ENCODE data around the gene MITF.

The MITF gene

DNA sequence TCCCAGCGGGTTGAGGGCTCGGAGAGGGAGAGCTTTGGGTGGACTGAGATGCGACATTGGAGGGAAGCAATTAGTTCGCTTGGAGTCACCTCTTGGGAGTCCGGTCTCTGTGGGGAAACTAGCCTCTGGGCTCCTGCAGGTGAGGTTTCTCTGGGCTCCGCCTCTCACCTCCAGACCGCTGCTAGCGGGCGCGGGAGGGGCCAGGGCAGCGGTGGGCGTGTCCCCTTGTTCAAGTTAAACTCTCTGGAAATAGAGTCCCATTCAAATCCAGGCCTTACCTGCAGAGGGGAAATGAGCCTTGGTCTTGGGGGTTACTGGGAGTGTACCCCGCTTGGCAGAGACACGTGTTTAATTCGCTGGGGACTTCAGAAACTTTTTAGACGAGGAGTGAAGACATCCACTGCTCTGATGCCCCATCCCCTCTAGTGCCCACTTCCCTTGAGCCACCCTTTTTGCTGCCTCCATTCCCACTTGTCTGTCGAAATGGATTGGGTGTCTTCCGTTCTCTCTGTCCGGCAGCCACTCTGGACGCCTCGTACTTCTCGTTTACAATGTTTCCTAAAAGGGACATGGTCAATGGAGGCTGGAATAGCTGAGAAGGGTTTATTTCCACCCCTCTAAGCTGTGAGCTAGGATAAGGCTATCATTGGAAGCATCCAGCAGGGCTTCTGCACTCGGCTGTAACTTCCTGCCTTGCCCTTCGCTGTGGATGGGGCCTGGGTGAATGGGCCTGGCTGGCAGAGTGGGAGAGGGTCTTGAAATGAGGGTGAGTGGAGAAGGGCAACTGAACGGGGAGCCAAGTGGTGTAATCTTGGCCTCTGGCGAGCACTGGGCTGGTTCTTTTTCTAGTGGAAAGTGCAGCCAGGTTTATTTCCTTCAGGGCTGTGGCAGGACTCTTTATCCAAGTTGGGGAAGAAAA, 1.1 kb downstream of the MITF start:
- H3K4me3 Mint-ChIP-seq, result peak overlapping the region; percentile 7
- H3K27ac Mint-ChIP-seq, result no peak overlapping the region
- no peaks in the 10 kb centered on the region for H3K9me3 Mint-ChIP-seq
- no peaks in the 10 kb centered on the region for H3K36me3 Mint-ChIP-seq (ENCODE audit: low read depth)
- no peak for DNase-seq (ENCODE audit: low spot score)
- peaks cover 5% of the 10 kb centered on the region for H3K4me1 Mint-ChIP-seq (ENCODE audit: low read depth)
- H3K27me3 Mint-ChIP-seq (ENCODE audit: low read depth), result peaks cover 56% of the 10 kb centered on the region

DNA sequence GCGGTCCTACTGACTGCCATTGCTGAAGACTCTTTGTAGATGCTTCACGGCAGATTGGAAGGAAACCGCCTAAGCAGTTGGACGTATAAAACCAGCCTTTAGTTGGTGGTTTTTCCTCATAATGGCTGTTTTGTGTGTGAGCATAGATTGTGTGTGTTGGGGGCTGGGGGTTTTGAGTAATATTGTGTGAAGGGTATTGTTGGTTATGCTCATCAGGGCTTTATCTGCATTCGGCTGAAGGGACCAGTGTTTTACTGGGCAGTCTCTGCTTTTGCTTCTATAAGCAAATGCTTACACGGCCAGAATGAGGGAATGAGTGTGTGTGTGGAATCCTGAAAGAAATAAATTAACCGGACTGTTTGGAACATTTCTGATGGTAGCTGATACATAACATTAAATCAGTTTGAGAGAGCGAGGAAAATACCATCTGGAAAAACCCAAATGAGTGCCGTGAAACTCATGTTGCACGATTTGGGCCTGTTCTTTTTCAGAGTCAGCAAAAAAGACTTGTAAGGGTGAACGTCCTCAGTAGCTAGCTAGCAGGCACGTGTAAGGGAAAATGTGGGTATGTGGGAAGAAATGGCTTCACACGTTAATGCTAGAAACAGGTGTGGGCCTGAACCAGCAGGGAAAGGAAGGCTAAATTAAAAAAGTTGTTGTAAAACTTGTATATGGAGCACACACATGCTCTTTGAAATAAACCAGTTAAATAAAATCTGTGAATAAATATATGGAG, 1.9 kb downstream of the MITF start:
- no peak overlapping the region for H3K27ac Mint-ChIP-seq
- H3K9me3 Mint-ChIP-seq, result no peaks in the 10 kb centered on the region
- no peak for DNase-seq (ENCODE audit: low spot score)
- no peak overlapping the region for H3K4me3 Mint-ChIP-seq
- peaks cover 53% of the 10 kb centered on the region for H3K27me3 Mint-ChIP-seq (ENCODE audit: low read depth)
- H3K4me1 Mint-ChIP-seq (ENCODE audit: low read depth), result peaks cover 5% of the 10 kb centered on the region
- no peaks in the 10 kb centered on the region for H3K36me3 Mint-ChIP-seq (ENCODE audit: low read depth)

DNA sequence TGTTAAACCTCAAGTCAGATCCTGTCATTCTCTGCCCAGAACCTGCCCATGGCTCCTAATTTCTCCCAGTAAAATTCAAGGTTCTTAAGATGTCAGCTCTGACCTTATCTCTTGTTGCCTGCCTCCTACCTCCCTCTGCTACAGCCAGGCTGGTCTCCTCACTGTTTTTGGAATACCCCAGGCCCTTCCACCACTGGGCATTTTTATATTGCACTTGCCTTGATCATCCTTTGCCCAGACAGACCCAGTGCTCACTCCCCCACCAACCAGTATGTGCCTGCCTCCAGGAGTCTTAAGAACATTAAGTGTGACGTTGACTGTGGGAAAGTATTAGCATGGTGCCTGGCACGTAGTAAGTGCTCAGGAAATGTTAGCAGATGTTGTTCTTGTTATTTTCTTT, 3.1 kb downstream of the MITF start:
- peaks cover 5% of the 10 kb centered on the region for H3K4me1 Mint-ChIP-seq (ENCODE audit: low read depth)
- DNase-seq (ENCODE audit: low spot score), result no peak
- no peaks in the 10 kb centered on the region for H3K36me3 Mint-ChIP-seq (ENCODE audit: low read depth)
- H3K4me3 Mint-ChIP-seq, result no peak overlapping the region
- no peak overlapping the region for H3K27ac Mint-ChIP-seq
- peaks cover 45% of the 10 kb centered on the region for H3K27me3 Mint-ChIP-seq (ENCODE audit: low read depth)
- no peaks in the 10 kb centered on the region for H3K9me3 Mint-ChIP-seq

DNA sequence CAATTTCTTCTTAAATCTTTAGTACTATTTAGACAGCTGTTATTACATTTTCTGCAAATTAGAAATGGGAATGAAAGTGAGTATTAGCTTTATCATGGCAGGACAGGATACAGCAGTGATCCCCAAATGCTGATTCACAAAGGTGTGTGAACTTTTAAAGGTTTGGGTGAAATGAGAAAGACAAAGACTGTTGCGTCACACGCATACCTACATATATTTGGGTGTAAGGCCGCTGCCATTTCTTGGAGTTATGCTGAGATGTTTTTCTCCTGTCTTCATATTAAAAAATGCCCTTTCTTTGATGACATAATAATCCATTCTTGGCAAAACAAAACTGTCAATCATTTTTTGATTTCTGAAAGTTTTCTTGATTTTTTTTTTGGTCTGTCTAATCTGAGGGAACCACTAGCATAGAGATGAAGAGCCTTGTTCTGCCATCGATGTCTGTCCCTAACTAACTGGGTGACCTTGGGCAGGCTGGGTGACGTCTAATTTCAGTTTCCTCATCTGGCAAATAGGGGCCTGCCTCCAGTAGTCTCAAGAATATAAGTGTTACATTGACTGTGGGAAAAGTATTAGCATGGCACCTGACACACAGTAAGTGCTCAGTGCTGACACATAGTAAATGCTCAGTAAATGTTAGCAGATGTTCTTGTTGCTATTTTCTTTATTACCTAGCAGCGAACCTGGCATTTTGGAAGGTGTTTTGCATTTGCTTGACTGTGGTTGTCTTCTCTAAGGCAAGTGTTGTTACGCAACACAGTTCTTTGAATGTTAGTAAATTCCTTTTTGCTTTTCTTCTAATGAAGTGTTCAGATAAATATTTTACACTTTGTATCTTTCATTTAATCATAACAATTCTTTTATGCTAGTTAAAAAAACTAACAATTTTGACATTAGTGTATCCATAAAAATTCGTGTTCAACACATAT, 5.0 kb downstream of the MITF start:
- no peak overlapping the region for H3K4me3 Mint-ChIP-seq
- H3K4me1 Mint-ChIP-seq (ENCODE audit: low read depth), result no peaks in the 10 kb centered on the region
- no peaks in the 10 kb centered on the region for H3K9me3 Mint-ChIP-seq
- DNase-seq (ENCODE audit: low spot score), result no peak
- H3K27ac Mint-ChIP-seq, result no peak overlapping the region
- peaks cover 28% of the 10 kb centered on the region for H3K27me3 Mint-ChIP-seq (ENCODE audit: low read depth)
- no peaks in the 10 kb centered on the region for H3K36me3 Mint-ChIP-seq (ENCODE audit: low read depth)

DNA sequence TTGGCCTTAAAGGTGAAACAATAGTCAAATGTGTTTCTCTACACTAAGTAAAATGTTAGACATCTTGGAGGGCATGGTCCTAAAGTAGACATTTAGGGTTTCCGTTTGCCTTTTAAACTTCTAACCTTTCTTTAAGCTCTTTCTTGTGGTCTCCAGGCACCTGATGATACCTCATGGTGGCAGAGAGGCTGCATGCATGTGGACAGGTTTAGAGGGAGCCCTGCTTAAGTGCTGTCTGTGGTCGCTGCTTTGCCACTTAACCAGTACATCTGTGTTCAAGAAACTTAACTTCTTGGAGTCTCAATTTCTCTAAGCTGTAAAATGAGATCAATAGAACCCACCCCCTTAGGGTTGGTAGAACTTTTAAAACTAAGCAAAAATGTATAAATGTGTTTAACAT, 6.2 kb downstream of the MITF start:
- Mint-ChIP-seq H3K36me3 (ENCODE audit: low read depth) (no peaks in the 10 kb centered on the region), H3K4me1 (ENCODE audit: low read depth) (no peaks in the 10 kb centered on the region), H3K27ac (no peak overlapping the region), H3K4me3 (no peak overlapping the region), H3K27me3 (ENCODE audit: low read depth) (peaks cover 18% of the 10 kb centered on the region), H3K9me3 (no peaks in the 10 kb centered on the region)
- DNase-seq (ENCODE audit: low spot score), result no peak

DNA sequence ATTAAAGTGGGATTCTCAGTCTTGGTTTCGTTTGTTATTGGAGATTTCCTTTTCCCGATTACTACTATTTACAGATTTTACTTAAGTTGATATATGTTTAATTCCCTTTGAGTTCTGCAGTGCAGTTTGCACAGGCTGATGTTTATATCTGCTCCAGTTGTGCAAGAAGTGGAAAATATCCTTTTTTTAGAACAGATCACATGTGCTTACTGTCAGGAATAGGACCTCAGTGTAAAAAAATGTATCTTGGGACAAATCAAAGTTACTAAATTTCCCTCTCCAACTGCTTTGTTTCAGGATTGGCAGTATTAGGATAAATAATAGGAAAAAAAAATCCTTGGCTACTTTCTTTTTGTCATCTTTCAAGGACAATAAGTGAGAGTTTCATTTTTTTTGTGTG, 6.9 kb downstream of the MITF start:
- DNase-seq (ENCODE audit: low spot score), result no peak
- peaks cover 12% of the 10 kb centered on the region for H3K27me3 Mint-ChIP-seq (ENCODE audit: low read depth)
- H3K9me3 Mint-ChIP-seq, result no peaks in the 10 kb centered on the region
- H3K4me3 Mint-ChIP-seq, result no peak overlapping the region
- H3K36me3 Mint-ChIP-seq (ENCODE audit: low read depth), result no peaks in the 10 kb centered on the region
- no peak overlapping the region for H3K27ac Mint-ChIP-seq
- no peaks in the 10 kb centered on the region for H3K4me1 Mint-ChIP-seq (ENCODE audit: low read depth)

DNA sequence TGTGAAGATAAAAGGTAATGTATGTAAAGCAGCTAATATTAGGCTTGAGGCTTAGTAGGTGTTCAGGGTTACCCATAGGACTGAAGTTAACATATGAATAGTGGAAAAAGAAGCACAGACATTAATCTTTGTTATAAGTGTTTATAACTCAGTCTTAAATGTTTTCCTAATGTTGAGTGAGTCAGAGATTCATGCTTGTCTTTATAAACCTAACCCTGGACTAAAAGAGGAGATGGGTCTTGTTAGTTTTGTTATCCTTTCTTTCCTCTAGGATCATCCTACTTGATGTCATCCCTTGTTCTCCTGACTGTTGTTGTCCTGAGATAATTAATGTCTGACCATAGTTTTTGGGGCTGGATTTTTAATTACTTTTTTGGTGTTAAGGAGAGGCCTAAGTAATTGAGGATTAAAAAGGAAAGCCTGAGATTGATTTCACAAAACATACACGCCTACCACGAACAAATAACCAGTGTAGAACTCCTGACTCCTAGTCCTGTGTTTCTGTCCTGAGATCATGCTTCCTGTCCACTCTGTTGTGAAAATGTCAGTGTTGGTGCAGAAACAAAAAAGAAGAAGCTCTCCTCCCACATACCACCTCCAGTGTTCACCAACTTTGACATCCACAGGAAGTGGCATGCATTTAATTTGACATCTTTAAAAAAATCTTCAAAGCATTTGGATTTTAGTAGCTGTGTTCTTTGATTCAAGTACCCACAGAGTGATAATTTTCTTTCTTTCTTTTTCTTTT, 8.4 kb downstream of the MITF start:
- H3K36me3 Mint-ChIP-seq (ENCODE audit: low read depth), result no peaks in the 10 kb centered on the region
- H3K27me3 Mint-ChIP-seq (ENCODE audit: low read depth), result peaks cover 4% of the 10 kb centered on the region
- DNase-seq (ENCODE audit: low spot score), result no peak
- no peak overlapping the region for H3K4me3 Mint-ChIP-seq
- no peak overlapping the region for H3K27ac Mint-ChIP-seq
- no peaks in the 10 kb centered on the region for H3K4me1 Mint-ChIP-seq (ENCODE audit: low read depth)
- no peaks in the 10 kb centered on the region for H3K9me3 Mint-ChIP-seq

DNA sequence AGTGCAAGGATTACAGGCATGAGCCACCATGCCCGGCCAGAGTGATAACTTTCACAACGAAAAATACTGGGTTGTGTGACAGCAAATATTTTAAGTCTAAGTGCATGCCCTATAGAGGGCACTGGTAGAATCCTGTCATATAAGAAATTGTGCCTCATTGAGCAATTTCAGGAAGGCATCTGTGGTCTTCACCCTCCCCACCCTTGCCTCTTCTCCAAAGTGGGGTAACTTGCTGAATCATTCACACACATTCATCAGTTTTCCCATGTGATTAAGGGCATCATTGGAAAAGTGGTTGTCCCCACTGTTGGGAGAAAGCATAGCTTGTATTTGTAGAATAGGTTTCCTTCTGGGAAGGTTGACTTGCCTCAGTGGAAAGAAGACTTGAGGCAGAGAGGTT, 9.2 kb downstream of the MITF start:
- no peaks in the 10 kb centered on the region for H3K9me3 Mint-ChIP-seq
- no peak for DNase-seq (ENCODE audit: low spot score)
- H3K27me3 Mint-ChIP-seq (ENCODE audit: low read depth), result peaks cover 1% of the 10 kb centered on the region
- no peaks in the 10 kb centered on the region for H3K36me3 Mint-ChIP-seq (ENCODE audit: low read depth)
- H3K27ac Mint-ChIP-seq, result no peak overlapping the region
- no peaks in the 10 kb centered on the region for H3K4me1 Mint-ChIP-seq (ENCODE audit: low read depth)
- no peak overlapping the region for H3K4me3 Mint-ChIP-seq

DNA sequence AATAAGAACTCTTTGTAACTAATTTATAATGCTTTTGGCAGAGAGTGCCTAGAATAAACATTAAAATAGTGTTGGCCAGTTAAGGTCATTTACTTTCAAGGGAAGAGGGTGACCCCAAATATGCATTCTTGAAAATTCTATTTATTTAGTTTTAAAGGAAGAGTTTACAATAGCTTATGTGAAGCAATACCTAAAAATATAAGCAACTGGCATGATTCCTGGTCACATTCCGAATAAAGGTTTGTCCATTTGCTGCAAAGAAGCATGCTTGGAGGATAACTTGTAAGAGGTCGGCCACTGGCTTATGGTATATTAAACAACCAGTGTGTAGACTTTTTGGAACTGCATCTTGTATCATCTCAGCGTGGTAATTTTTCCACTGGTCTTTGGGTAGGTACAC, 10.2 kb downstream of the MITF start:
- DNase-seq (ENCODE audit: low spot score), result no peak
- Mint-ChIP-seq H3K36me3 (ENCODE audit: low read depth) (no peaks in the 10 kb centered on the region), H3K4me1 (ENCODE audit: low read depth) (no peaks in the 10 kb centered on the region), H3K27me3 (ENCODE audit: low read depth) (no peaks in the 10 kb centered on the region), H3K27ac (no peak overlapping the region), H3K4me3 (no peak overlapping the region), H3K9me3 (no peaks in the 10 kb centered on the region)

DNA sequence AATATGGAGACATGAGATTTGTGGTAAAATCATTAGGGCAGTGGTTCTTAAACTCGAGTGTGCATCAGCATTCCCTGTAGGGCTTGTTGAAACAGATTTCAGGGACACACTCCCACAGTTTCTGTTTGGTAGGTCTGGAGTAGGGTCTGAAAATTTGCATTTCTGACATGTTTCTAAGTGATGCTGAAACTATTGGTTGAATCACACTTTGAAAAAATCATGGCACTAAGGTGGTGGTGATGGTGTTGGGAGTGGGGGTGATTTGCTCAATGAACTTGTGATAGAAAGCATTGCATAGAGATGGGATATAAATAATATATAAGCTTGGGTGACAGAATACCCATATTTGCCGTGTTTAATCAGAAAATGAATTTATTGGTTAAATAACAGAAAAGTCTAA, 11.3 kb downstream of the MITF start:
- Mint-ChIP-seq H3K4me3 (no peak overlapping the region), H3K27me3 (ENCODE audit: low read depth) (no peaks in the 10 kb centered on the region), H3K36me3 (ENCODE audit: low read depth) (no peaks in the 10 kb centered on the region), H3K4me1 (ENCODE audit: low read depth) (no peaks in the 10 kb centered on the region), H3K27ac (no peak overlapping the region), H3K9me3 (no peaks in the 10 kb centered on the region)
- DNase-seq (ENCODE audit: low spot score), result no peak

DNA sequence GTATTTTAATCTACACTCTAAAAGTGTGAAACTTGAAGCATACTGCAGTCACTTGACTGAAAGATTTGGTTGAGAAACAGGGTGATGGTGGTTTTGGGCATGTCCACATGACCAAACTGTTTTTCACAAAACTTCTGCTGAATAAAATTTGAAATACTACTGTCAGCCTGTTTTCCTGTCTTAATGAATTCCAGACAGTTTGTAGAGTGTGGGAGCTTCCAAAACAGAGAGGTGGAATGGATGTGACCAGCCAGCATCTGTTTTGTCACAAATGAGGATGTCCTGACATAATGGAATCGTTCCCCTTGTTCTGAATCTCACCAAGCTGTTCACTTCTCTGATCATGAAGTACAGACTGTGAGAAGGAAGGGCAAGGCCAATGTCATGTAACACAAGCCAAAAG, 11.8 kb downstream of the MITF start:
- H3K27me3 Mint-ChIP-seq (ENCODE audit: low read depth), result no peaks in the 10 kb centered on the region
- no peak overlapping the region for H3K27ac Mint-ChIP-seq
- no peaks in the 10 kb centered on the region for H3K36me3 Mint-ChIP-seq (ENCODE audit: low read depth)
- H3K9me3 Mint-ChIP-seq, result no peaks in the 10 kb centered on the region
- H3K4me3 Mint-ChIP-seq, result no peak overlapping the region
- no peak for DNase-seq (ENCODE audit: low spot score)
- no peaks in the 10 kb centered on the region for H3K4me1 Mint-ChIP-seq (ENCODE audit: low read depth)

DNA sequence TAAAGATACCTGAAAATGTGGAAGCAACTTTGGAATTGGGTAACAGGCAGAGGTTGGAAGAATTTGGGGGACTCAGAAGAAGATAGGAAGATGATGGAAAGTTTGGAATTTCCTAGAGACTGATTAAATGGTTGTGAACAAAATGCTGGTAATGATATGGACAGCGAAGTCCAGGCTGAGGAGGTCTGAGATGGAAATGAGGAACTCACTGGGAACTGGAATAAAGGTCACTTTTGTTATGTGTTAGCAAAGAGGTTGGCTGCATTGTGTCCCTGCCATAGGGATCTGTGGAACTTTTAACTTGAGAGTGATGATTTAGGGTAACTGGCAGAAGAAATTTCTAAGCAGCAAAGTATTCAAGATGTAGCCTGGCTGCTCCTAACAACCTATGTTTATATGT, 13.0 kb downstream of the MITF start:
- no peak overlapping the region for H3K27ac Mint-ChIP-seq
- H3K27me3 Mint-ChIP-seq (ENCODE audit: low read depth), result no peaks in the 10 kb centered on the region
- no peak for DNase-seq (ENCODE audit: low spot score)
- no peak overlapping the region for H3K4me3 Mint-ChIP-seq
- H3K36me3 Mint-ChIP-seq (ENCODE audit: low read depth), result no peaks in the 10 kb centered on the region
- no peaks in the 10 kb centered on the region for H3K9me3 Mint-ChIP-seq
- no peaks in the 10 kb centered on the region for H3K4me1 Mint-ChIP-seq (ENCODE audit: low read depth)

DNA sequence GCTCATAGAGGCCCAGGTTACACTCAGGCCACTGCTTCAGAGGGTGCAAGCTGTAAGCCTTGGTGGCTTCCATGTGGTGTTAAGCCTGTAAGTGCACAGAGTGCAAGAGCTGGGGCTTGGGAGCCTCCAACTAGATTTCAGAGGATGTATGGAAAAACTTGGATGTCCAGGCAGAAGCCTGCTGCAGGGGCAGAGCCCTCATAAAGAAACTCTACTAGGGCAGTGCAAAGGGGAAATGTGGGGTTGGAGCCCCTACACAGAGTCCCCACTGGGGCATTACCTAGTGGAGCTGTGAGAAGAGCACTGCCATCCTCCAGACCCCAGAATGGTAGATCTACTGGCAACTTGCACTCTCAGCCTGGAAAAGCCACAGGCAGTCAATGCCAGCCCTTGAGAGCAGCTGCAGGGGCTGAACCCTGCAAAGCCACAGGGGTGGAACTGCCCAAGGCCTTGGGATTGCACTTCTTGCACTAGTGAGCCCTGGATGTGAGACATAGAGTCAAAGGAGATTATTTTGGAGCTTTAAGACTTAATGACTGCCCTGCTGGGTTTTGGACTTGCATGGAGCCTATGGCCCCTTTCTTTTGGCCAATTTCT, 14.0 kb downstream of the MITF start:
- no peaks in the 10 kb centered on the region for H3K36me3 Mint-ChIP-seq (ENCODE audit: low read depth)
- H3K4me3 Mint-ChIP-seq, result no peak overlapping the region
- DNase-seq (ENCODE audit: low spot score), result no peak
- no peak overlapping the region for H3K27ac Mint-ChIP-seq
- H3K4me1 Mint-ChIP-seq (ENCODE audit: low read depth), result no peaks in the 10 kb centered on the region
- no peaks in the 10 kb centered on the region for H3K27me3 Mint-ChIP-seq (ENCODE audit: low read depth)
- H3K9me3 Mint-ChIP-seq, result no peaks in the 10 kb centered on the region

Measured in T-helper 2 cell treated with Interferon-gamma antibody and Interleukin-4, amounts not matched to agents 5 μg/mL and 100 μg/mL, for 36 hours (primary cell).